GM23248 (cell line): ENCODE results near the gene KCNA3.

ENCODE experiments used
- EZH2 ChIP-seq: fragments of 200-600 bp; sonication (generic); IDR thresholded peaks from 2 replicates; pipeline ENCODE4 v1.6.1; 2018; ENCODE audit warnings: antibody characterized with exemption, mild to moderate bottlenecking; ENCODE audit not compliant: insufficient read depth, poor library complexity, severe bottlenecking
- EZH2phosphoT487 ChIP-seq: fragments of 200-600 bp; sonication (generic); IDR thresholded peaks from 2 replicates; pipeline ENCODE4 v1.6.1; 2018; ENCODE audit warnings: antibody characterized with exemption, moderate library complexity, mild to moderate bottlenecking, low read depth; ENCODE audit not compliant: insufficient read depth

DNA sequence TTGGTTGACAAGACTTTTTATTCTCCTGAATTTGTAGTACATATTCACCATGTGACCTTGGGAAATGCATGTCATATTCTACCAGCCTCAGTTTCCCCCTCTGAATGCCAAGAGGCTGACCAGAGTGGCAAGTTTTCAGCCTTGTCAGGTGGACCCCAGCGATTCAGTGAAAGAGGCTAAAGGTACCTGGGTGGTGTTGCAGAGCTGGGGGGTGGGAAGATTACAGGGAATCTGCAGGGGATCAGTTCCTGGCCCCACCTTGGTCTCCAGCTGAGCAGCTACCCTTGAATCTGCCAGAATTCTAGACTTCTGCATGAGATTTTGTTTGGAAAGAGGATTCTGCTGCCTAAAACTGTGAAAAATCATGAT, 40.7 kb downstream of the KCNA3 start:
- TF ChIP-seq EZH2phosphoT487, result no peak
- no peak for TF ChIP-seq EZH2
